Measurements from ENCODE around the gene HYAL3.
"Not testable (repeated sequence)": the region's sequence is repeated elsewhere in the genome, so short reads cannot be mapped to it uniquely, and the experiment has no call there.

The HYAL3 gene

GRCh38 chr3:50292159-50293078 is 6.8 kb downstream of the HYAL3 start, which contains the start of gene IFRD2:
TSS of gene IFRD2 (minus strand) at chr3:50292429. CDS start at chr3:50292274, 155 bp downstream.
- H3K27ac Mint-ChIP-seq = peak within 1 kb of the TSS; percentile 98
- ATAC-seq = peak; percentile 98
- H3K27me3 Mint-ChIP-seq = no peaks in the 10 kb centered on the region
- DNase-seq = peak; percentile 94 to 97
- H3K4me1 Mint-ChIP-seq = peaks cover 57% of the 10 kb centered on the region
- peak within 1 kb of the TSS; percentile 95 to 99 for H3K4me3 Mint-ChIP-seq
- no peaks in the 10 kb centered on the region for H3K9me3 Mint-ChIP-seq

DNA sequence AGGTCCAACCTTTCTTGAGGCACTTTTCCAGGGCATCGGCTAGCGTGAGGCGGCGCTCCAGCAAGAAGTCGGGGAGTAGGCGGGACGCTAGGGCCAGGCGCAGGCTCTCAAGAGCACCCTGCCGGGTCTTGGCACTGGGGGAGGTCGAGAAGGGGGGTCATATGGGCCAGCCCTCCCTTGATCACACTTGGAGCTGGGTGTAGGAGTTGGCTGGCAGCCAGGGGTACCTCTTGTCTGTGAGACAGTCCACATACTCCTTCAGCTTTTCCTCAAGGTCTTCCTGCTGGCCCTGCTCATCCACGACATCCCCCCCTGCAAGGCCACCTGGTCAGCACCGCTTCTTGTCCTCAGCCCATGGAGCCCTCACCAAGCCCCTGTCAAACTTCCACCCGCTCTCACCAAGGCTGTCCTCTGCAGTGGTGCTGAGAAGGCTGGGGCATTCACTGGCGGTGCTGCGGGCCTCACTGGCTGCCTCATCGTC is 9.0 kb downstream of the HYAL3 start:
- Mint-ChIP-seq H3K27me3 (no peaks in the 10 kb centered on the region), H3K4me1 (peaks cover 49% of the 10 kb centered on the region), H3K9me3 (no peaks in the 10 kb centered on the region), H3K4me3 (peak overlapping the region in 1 of 2 donors; percentile 95), H3K27ac (no peak overlapping the region)
- DNase-seq (no peak), ATAC-seq (no peak)

DNA sequence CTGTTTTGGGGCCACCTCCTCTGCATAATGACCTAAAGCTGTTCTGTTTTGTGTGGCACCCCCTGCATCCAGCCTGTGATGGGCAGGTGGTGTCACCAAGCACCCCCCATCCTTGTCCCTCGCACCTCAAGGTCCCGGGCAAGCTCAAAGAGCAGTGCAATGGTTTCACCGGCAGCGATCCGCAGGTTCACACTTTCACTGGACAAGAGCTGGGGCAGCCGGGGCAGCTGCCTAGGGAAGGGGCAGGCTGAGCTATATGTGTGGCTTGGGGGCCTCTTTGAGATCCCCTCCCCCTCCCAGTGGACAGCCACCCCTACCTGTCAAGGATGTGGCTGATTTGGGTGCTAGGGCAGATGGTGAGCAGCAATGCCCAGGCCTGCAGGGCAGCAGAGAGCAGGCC is 10.1 kb downstream of the HYAL3 start:
- Mint-ChIP-seq H3K4me1 (peaks cover 49% of the 10 kb centered on the region), H3K27ac (no peak overlapping the region), H3K9me3 (no peaks in the 10 kb centered on the region), H3K27me3 (no peaks in the 10 kb centered on the region), H3K4me3 (no peak overlapping the region)
- no peak for ATAC-seq
- DNase-seq = no peak

- H3K27ac Mint-ChIP-seq = no peak overlapping the region
- no peaks in the 10 kb centered on the region for H3K27me3 Mint-ChIP-seq
- no peaks in the 10 kb centered on the region for H3K9me3 Mint-ChIP-seq
- no peak overlapping the region for H3K4me3 Mint-ChIP-seq
- ATAC-seq = no peak
- H3K4me1 Mint-ChIP-seq = peaks cover 49% of the 10 kb centered on the region
- DNase-seq = no peak
These were observed 10.7 kb downstream of the HYAL3 start for GRCh38 chr3:50288387-50289007.

- Mint-ChIP-seq H3K9me3 (no peaks in the 10 kb centered on the region), H3K27ac (peak overlapping the region in 1 of 2 donors; percentile 91), H3K4me3 (no peak overlapping the region), H3K27me3 (no peaks in the 10 kb centered on the region), H3K4me1 (peaks cover 37% of the 10 kb centered on the region)
- no peak for DNase-seq
- no peak for ATAC-seq
These were observed 11.9 kb downstream of the HYAL3 start for GRCh38 chr3:50287262-50287661.

GRCh38 chr3:50286322-50287227 is 12.6 kb downstream of the HYAL3 start:
- Mint-ChIP-seq H3K9me3 (no peaks in the 10 kb centered on the region), H3K4me3 (no peak overlapping the region), H3K27me3 (no peaks in the 10 kb centered on the region), H3K27ac (no peak overlapping the region), H3K4me1 (peaks cover 37% of the 10 kb centered on the region)
- DNase-seq (no peak), ATAC-seq (peak; percentile 27)

DNA sequence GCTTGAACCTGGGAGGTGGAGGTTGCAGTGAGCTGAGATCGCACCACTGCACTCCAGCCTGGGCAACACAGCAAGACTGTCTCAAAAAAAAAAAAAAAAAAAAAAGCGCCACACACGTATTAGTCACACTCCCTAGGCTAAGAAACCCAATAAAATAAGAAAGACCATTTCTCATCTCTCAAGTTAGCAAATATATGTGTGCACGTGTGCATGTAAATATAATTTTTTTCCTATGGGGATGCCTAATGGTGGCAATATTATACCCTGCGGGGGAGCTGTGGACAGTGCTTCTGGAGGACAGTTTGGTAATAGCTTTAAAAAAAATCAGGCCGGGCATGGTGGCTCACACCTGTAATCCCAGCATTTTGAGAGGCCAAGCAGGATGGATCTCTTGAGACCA is 15.1 kb downstream of the HYAL3 start:
- not testable (repeated sequence) for ATAC-seq, H3K27me3 Mint-ChIP-seq, H3K27ac Mint-ChIP-seq, H3K9me3 Mint-ChIP-seq, DNase-seq, H3K4me3 Mint-ChIP-seq
- peaks cover 12% of the 10 kb centered on the region for H3K4me1 Mint-ChIP-seq

GRCh38 chr3:50279255-50280016 is 19.8 kb downstream of the HYAL3 start:
- peaks cover 41% of the 10 kb centered on the region for H3K27me3 Mint-ChIP-seq
- H3K4me1 Mint-ChIP-seq = peaks cover 21% of the 10 kb centered on the region
- ATAC-seq (no peak), DNase-seq (no peak)
- no peak overlapping the region for H3K4me3 Mint-ChIP-seq
- no peak overlapping the region for H3K27ac Mint-ChIP-seq
- H3K9me3 Mint-ChIP-seq = no peaks in the 10 kb centered on the region

DNA sequence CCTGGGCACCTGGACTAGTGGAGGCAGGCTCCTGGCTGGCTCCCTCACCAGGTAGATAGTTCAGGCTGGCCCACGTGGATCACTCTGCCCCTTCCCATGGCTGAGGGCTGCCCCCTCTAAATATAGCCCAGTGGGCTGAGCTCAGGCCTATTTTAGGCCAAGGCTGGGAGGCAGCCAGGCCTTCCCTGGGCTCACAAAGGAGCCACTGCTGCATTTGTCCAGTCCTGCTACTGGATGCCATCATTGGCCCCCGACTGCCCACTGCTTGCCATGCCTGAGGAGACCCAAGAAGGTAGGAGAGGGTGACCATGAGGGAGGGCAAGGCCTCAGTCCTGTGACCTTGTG is 20.4 kb downstream of the HYAL3 start, which contains the start of gene LSMEM2:
Gene LSMEM2, plus strand, starts transcription at position 208 of the 345 bp plus-strand sequence. Its CDS starts 27 bp downstream, at position 235.
- H3K4me3 Mint-ChIP-seq = no peak within 1 kb of the TSS
- no peaks in the 10 kb centered on the region for H3K9me3 Mint-ChIP-seq
- H3K27ac Mint-ChIP-seq = no peak within 1 kb of the TSS
- H3K4me1 Mint-ChIP-seq = peaks cover 27% of the 10 kb centered on the region
- DNase-seq = no peak
- ATAC-seq = no peak
- H3K27me3 Mint-ChIP-seq = peaks cover 47% of the 10 kb centered on the region

DNA sequence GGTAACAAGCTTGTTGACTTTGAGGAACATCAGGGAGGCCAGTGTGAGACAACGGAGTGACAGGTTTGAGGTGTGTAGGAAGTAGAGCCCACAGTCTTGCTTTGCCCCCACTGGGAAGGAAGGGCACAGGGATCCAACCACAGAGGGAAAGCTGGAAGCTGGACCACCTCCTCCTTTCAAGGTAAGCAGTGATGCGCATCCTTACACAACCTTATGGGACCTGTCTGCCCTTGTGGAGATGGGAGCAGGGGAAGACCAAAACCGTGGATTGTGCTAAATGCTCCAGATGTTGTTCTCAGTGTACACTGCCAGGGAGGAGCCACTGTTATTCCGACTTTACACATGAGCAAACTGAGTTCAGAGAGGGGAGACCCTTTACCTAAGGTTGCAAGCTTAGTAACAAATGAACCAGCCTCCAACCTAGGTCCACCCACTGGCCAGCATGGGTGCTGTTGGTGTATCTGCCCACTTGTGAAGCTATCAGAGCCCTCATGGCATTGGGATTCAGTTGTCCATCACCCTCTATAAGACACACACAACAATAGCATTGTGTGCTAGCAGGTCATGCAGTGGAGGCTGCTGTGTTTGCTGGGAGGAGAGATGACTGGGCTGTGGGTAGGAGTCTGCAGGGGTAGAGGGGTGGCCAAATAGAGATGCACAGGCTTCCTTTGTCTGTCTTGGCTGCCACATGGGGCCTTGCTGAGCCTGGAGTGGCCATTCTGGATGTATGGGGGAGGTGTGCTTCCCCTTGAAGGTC is 20.9 kb downstream of the HYAL3 start:
- DNase-seq (no peak), ATAC-seq (peak; percentile 10)
- Mint-ChIP-seq H3K27me3 (peaks cover 52% of the 10 kb centered on the region), H3K4me3 (no peak overlapping the region), H3K27ac (no peak overlapping the region), H3K4me1 (peaks cover 30% of the 10 kb centered on the region), H3K9me3 (no peaks in the 10 kb centered on the region)

GRCh38 chr3:50276762-50277101 is 22.5 kb downstream of the HYAL3 start:
- Mint-ChIP-seq H3K4me3 (peak overlapping the region in 1 of 2 donors; percentile 84), H3K27me3 (peaks cover 61% of the 10 kb centered on the region)
- no peak for ATAC-seq

DNA sequence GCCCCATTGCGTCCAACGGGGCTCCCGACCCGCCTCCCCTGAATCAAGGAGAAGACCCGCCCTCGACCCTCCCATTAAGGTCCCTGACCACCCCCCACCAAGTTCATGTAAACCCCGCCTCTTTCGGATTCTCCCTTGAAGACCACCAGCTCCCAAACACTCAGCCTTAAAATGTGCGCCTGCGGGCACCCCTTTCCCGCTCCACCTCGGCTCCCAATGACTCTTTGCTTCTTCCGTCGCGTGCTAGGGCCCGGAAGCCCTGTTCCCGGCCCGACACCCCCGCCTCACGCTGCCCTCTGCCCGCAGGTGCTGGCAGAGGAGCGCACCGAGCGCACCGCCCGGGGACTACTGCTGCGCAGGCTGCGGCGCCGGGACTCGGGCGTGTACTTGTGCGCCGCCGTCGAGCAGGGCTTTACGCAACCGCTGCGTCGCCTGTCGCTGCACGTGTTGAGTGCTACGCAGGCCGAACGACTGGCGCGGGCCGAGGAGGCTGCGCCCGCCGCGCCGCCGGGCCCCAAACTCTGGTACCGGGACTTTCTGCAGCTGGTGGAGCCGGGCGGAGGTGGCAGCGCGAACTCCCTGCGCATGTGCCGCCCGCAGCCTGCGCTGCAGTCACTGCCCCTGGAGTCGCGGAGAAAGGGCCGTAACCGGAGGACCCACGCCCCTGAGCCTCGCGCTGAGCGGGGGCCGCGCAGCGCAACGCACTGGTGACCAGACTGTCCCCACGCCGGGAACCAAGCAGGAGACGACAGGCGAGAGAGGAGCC is 23.0 kb downstream of the HYAL3 start:
- H3K27ac Mint-ChIP-seq = no peak overlapping the region
- peaks cover 66% of the 10 kb centered on the region for H3K27me3 Mint-ChIP-seq
- H3K4me1 Mint-ChIP-seq = peaks cover 50% of the 10 kb centered on the region
- DNase-seq = peak in 1 of 2 donors; percentile 46
- no peak for ATAC-seq
- H3K9me3 Mint-ChIP-seq = no peaks in the 10 kb centered on the region
- H3K4me3 Mint-ChIP-seq = peak overlapping the region; percentile 29 to 84

More at GRCh38 chr3:50276762-50277101, 22.5 kb downstream of the HYAL3 start:
- DNase-seq = no peak
- Mint-ChIP-seq H3K27ac (no peak overlapping the region), H3K4me1 (peaks cover 45% of the 10 kb centered on the region), H3K9me3 (no peaks in the 10 kb centered on the region)

GRCh38 chr3:50275141-50275995 is 23.8 kb downstream of the HYAL3 start:
- Mint-ChIP-seq H3K27ac (no peak overlapping the region), H3K4me3 (peak overlapping the region; percentile 29 to 84), H3K9me3 (no peaks in the 10 kb centered on the region), H3K27me3 (peaks cover 70% of the 10 kb centered on the region), H3K4me1 (peaks cover 50% of the 10 kb centered on the region)
- ATAC-seq (no peak), DNase-seq (no peak)
